Testis (tissue), 3 donors: ENCODE measurements around the gene EPO. TPM values are rescaled to one million over a fixed set of nuclear protein-coding genes. Genes with fewer than 3 reads are reported as not detected.

Experiments
- DNase-seq: peaks from one replicate; pipeline ENCODE4 v3.0.0-alpha.2; 2019
- H3K27ac ChIP-seq, 2 donors: fragments of 200-600 bp; sonication (generic); one replicate each; pipeline ENCODE4 v1.5.1; 2019
- H3K27me3 ChIP-seq: fragments of 200-600 bp; sonication (generic); one replicate; pipeline ENCODE4 v1.5.1; 2019
- H3K36me3 ChIP-seq: fragments of 200-600 bp; sonication (generic); one replicate; pipeline ENCODE4 v1.5.1; 2017; ENCODE audit warnings: low read depth; ENCODE audit errors: missing control alignments
- H3K4me1 ChIP-seq: fragments of 200-600 bp; sonication (generic); one replicate; pipeline ENCODE4 v1.5.1; 2019
- H3K4me3 ChIP-seq, 2 donors: fragments of 200-600 bp; sonication (generic); one replicate each; pipeline ENCODE4 v1.5.1; 2017 to 2019
- H3K9me3 ChIP-seq: fragments of 200-600 bp; sonication (generic); one replicate; pipeline ENCODE4 v1.5.1; 2017
- CTCF ChIP-seq, 3 experiments: fragments of 450-650 bp in 2 of 3; fragments of 200-600 bp in 1 of 3; sonication (generic) in 1 of 3; IDR thresholded peaks; one replicate each; pipeline ENCODE4 v1.5.1; 2016 to 2019; ENCODE audit warnings: antibody characterized with exemption in 3 of 3, mild to moderate bottlenecking in 2 of 3, moderate library complexity in 1 of 3
- POLR2A ChIP-seq: fragments of 450-650 bp; IDR thresholded peaks from one replicate; pipeline ENCODE4 v1.6.1; 2017; ENCODE audit warnings: antibody characterized with exemption, mild to moderate bottlenecking, moderate library complexity
- WGBS, 2 donors: methylation state at CpG; one replicate each; pipeline ENCODE4 v1.1.5; 2018; 5-methylcytosine and 5-hydroxymethylcytosine counted together
- intact Hi-C: fragments of 100-400 bp; cut with DNase I; formaldehyde crosslinking; loops from one replicate; pipeline ENCODE4 v1.15.1; 2023; ENCODE audit warnings: low total_unique reads
- polyA plus RNA-seq: library from polyadenylated mRNA; stranded (reverse); fragments of 350-450 nt; fragmentation: Illumina TruSeq; extraction: RNeasy Lipid Tissue Mini Kit (QIAGEN cat#74804); gene quantifications from one replicate; pipeline ENCODE4 v1.2.3, GENCODE V29; 2014; ENCODE audit warnings: low read depth, low replicate concordance; ENCODE audit not compliant: insufficient read depth
- total RNA-seq, 2 donors: library from RNA; depleted of rRNA; stranded (reverse); fragments of >200 nt; gene quantifications; one replicate each; pipeline ENCODE4 v1.2.3, GENCODE V29; 2016

Gene EPO
- total and polyA plus RNA-seq, 3 donors from 2014 or later = 0.63 to 0.93 (median 0.65) TPM

- no peaks in the 10 kb centered on the region for H3K36me3 ChIP-seq
- peaks cover 39% of the 10 kb centered on the region for H3K4me1 ChIP-seq
- no peak for TF ChIP-seq POLR2A
- TF ChIP-seq CTCF (IDR thresholded peaks at IDR 0.05) = no peak
- no peak for DNase-seq
- WGBS, 2 donors = 93 to 97% methylated on average over 26 to 37 of the region's 37 CpGs
- no peaks in the 10 kb centered on the region for H3K9me3 ChIP-seq
- no peak overlapping the region for H3K4me3 ChIP-seq
- intact Hi-C loops = no loop called here
- H3K27me3 ChIP-seq = no peaks in the 10 kb centered on the region
- H3K27ac ChIP-seq = no peak overlapping the region
These were observed 36.4 kb upstream of the EPO start for GRCh38 chr7:100683659-100684533.

- WGBS, 2 donors = 84 to 96% methylated on average over 5 to 16 of the region's 16 CpGs
- intact Hi-C loops = no loop called here
- Histone ChIP-seq H3K27me3 (no peaks in the 10 kb centered on the region), H3K4me1 (peaks cover 33% of the 10 kb centered on the region), H3K36me3 (no peaks in the 10 kb centered on the region), H3K9me3 (no peaks in the 10 kb centered on the region), H3K4me3 (no peak overlapping the region), H3K27ac (no peak overlapping the region)
- no peak for DNase-seq
- TF ChIP-seq POLR2A (no peak), CTCF (IDR thresholded peaks at IDR 0.05) (no peak)
These were observed 35.7 kb upstream of the EPO start for GRCh38 chr7:100684534-100685042.

DNA sequence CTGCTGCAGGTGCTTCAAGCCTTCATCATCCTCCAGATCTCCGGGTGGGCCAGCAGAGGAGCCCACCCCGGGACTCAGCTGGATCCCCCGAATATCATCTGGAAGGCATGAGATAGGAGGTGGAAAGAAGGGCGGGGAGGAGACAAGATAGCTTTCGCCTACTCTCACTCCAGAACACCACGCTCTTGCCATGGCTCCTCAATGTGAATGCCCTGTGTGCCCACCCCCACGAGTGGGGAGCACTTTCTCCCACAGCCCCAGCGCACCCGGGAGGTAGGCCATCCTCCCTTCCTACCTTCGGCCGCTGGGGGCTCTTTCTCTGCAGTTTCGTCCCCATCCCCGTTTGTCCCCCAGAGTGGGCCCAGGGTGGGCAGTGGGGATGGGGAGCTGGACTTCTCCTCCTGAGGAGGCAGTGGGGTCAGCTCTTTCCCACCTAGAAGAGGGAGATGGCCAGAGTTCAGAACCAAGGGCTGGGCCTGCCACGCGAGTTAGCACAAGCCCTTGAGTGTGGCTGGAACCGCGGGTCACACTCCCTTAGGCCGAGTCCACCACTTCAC, 35.1 kb upstream of the EPO start:
- WGBS, 2 donors = 88 to 94% methylated on average over 14 to 15 of the region's 18 CpGs
- H3K27me3 ChIP-seq = no peaks in the 10 kb centered on the region
- no peaks in the 10 kb centered on the region for H3K9me3 ChIP-seq
- H3K4me1 ChIP-seq = peaks cover 29% of the 10 kb centered on the region
- H3K36me3 ChIP-seq = no peaks in the 10 kb centered on the region
- intact Hi-C loops = no loop called here
- H3K27ac ChIP-seq = no peak overlapping the region
- TF ChIP-seq POLR2A = no peak
- no peak for TF ChIP-seq CTCF (IDR thresholded peaks at IDR 0.05)
- DNase-seq = no peak
- H3K4me3 ChIP-seq = no peak overlapping the region

GRCh38 chr7:100685631-100686145, 34.6 kb upstream of the EPO start:
- Histone ChIP-seq H3K36me3 (no peaks in the 10 kb centered on the region), H3K27me3 (no peaks in the 10 kb centered on the region), H3K4me1 (peaks cover 29% of the 10 kb centered on the region), H3K9me3 (no peaks in the 10 kb centered on the region), H3K4me3 (no peak overlapping the region), H3K27ac (no peak overlapping the region)
- 89 to 90% methylated on average over 15 to 17 of the region's 17 CpGs for WGBS, 2 donors
- TF ChIP-seq CTCF (IDR thresholded peaks at IDR 0.05) (no peak), POLR2A (no peak)
- DNase-seq = no peak
- intact Hi-C loops = no loop called here
